ENCODE results near the gene GNRHR.

The GNRHR gene

DNA sequence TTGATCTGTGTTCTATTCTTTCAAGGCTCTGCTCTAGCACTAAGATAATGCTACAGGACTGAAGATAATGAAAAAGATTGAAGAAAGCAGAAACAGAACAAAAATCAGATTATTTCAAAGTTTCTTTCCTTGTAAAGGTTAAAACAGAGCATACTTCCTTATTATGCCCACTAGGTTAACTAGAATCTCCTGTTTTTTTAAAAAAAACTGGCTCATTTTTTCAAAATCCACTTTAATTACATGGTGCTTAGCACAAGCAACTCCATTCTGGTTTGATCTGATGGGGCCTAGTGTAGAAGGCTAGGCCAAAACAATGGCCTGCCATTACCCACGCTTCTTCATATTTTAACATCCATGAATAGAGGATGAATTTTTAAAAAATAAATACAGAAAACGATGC is 52.0 kb downstream of the GNRHR start:
- Mint-ChIP-seq H3K36me3 (ENCODE audit: insufficient read depth) (peaks cover 13% of the 10 kb centered on the region), H3K9me3 (peaks cover 0 to 2% of the 10 kb centered on the region in 2 donors), H3K27me3 (no peaks in the 10 kb centered on the region), H3K4me1 (ENCODE audit: low read depth in 2 of 2) (peaks cover 37 to 65% of the 10 kb centered on the region in 2 donors), H3K27ac (peak overlapping the region in 1 of 2 donors; percentile 96), H3K4me3 (peak overlapping the region; percentile 92 to 95)
- ATAC-seq (replicated peaks) = no peak
- no peak for DNase-seq

DNA sequence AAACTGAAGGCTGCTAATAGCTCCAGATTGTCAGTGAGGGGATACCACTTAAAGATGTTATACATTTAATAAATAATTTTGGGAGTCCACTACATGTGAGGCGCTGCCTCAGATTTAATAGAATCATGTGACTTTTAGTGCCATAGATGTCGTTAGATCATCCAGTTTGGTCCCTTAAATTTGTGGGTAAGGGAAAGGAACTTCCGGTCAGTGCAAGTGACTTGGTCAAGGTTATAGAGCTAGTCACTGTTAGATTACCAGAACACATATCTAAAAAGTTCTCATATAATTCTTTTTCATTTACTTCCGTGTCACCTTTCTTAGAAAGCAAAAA is 52.7 kb downstream of the GNRHR start:
- no peaks in the 10 kb centered on the region for H3K9me3 Mint-ChIP-seq
- no peak for ATAC-seq (replicated peaks)
- peaks cover 17% of the 10 kb centered on the region for H3K36me3 Mint-ChIP-seq (ENCODE audit: insufficient read depth)
- H3K27ac Mint-ChIP-seq = peak overlapping the region; percentile 96
- H3K27me3 Mint-ChIP-seq = no peaks in the 10 kb centered on the region
- peak overlapping the region; percentile 92 to 95 for H3K4me3 Mint-ChIP-seq
- H3K4me1 Mint-ChIP-seq (ENCODE audit: low read depth in 2 of 2) = peaks cover 37 to 65% of the 10 kb centered on the region in 2 donors
- no peak for DNase-seq

DNA sequence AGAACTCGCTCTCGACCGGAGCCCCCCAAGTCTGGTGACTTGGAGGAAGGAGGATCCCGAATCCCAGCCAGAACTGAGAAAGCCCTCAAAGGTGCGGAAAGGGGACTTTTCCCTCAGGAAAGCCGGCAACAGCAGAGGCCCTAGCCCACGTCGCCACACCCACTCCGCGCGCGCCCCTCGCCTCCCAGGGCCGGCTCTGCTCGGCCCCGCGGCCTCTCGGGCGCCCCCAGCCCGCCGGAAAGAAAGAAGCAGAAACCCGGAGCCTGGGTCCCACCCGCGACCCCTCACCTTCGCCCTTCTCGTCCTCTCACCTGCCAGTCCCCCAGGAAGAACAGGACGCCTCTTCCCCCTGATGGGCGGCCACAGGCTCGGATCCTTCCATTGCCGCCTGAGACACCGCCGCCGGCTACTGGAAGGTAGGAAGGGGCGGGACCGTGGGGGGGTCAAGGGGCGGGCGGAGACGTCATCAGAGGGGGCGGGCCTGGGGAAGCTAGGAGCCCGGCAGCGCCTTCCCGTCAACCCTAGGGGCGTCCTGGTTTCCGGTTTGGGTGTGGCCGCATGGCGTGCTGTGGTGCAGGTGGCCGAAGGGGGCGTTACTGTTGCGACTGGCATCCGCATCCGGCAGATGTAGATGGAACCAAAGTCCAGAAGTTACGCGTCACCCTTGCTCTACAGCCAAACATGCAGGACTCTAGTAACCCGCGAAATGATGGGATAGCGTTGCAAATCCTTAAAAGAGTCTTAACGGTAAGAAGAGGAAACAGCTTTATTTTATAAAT is 53.3 kb downstream of the GNRHR start, which contains the start of gene UBA6:
Gene UBA6 (minus strand): TSS at position 418 of the 779 bp plus-strand sequence. CDS start 36 bp downstream, at position 382.
- Mint-ChIP-seq H3K27me3 (no peaks in the 10 kb centered on the region), H3K27ac (peak within 1 kb of the TSS; percentile 96), H3K4me3 (peak within 1 kb of the TSS; percentile 92 to 95), H3K9me3 (no peaks in the 10 kb centered on the region), H3K36me3 (ENCODE audit: insufficient read depth) (peaks cover 20% of the 10 kb centered on the region), H3K4me1 (ENCODE audit: low read depth in 2 of 2) (peaks cover 33 to 65% of the 10 kb centered on the region in 2 donors)
- ATAC-seq (replicated peaks) = peak; percentile 97
- DNase-seq = peak; percentile 86 to 92 (median 89)

DNA sequence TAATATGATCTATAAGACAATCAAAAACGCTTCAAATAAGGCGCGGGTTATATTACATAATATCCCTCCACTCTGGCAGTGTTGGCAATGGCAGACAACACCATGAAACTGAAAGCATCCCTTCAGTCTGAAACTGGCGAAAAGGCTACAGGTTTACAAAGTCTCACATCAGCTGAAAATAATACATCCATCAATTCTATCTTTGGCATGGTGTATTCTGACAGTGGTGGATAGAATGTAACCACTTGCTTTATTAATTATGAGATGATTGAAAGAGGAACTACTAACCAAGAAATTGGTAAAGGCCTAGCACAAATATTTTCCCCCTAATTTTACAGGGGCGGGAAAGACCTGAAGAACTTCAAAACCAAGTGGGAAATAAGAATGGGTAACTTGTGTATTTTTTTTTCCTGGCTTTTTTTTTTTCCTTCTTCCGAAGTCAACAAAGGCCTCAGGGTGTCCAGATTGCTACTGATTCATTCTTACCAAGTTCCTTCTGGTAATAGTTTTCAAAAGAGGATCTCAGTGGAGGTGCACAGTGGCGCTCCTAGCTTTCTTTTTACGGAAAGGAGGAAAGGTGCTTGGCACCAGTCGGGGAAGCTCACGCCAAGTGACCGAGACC is 54.0 kb downstream of the GNRHR start:
- no peak for ATAC-seq (replicated peaks)
- peaks cover 27% of the 10 kb centered on the region for H3K36me3 Mint-ChIP-seq (ENCODE audit: insufficient read depth)
- no peaks in the 10 kb centered on the region for H3K9me3 Mint-ChIP-seq
- peak overlapping the region; percentile 92 to 95 for H3K4me3 Mint-ChIP-seq
- peak overlapping the region; percentile 96 for H3K27ac Mint-ChIP-seq
- peak in 1 of 3 experiments; percentile 10 for DNase-seq
- H3K27me3 Mint-ChIP-seq = no peaks in the 10 kb centered on the region
- peaks cover 29 to 61% of the 10 kb centered on the region in 2 donors for H3K4me1 Mint-ChIP-seq (ENCODE audit: low read depth in 2 of 2)

DNA sequence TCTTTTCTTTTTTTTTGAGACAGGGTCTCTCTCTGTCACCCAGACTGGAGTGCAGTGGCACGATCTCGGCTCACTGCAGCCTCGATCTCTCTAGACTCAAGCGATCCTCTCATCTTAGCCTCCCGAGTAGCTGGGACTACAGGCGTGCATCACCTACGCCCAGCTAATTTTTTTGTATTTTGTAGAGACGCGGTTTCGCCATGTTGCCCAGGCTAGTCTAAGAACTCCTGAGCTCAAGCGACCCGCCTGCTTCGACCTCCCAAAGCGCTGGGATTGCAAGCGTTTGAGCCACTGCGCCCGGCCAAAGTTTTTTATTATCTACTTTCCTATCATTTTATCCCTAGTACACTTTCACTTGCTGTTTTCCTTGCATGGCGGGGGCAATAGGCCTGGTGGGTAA is 54.6 kb downstream of the GNRHR start:
- DNase-seq = no peak

DNA sequence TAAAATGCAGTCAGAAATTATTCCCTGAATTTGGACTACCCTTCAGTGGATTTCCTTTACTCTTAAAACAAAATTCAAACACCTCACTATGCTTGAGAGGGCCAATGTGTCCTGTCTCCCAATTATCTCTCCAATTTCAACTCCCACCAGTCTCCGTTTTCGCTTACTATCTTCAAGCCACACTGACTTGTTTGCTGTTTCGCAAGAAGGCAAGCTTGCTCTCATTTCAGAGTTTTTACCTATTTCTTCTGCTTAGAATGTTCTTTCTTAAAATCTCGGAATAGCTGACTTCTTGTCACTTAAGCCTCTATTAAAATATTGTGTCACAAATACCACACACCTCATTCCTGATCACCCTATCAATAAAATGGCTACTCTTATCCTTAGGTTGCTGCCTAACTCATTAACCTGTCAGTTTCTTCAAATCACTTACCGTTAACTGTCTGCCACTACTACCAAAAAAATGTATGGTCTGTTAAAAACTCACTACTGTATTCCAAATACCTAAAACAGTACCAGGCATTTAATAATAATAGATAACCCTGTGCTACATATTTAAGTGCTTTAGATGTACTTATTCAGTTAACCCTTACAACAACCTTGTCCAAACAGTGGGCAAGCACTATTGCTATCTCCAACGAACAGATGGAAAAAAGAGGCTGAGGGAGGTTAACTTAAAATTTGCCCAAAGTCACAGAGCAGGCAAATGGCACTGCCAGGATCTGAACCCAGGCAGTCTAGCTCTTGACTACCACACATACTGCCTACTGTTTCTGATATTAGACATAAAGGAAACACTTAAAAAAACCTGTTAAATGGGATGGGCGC is 56.1 kb downstream of the GNRHR start:
- peaks cover 23 to 46% of the 10 kb centered on the region in 2 donors for H3K4me1 Mint-ChIP-seq (ENCODE audit: low read depth in 2 of 2)
- no peaks in the 10 kb centered on the region for H3K27me3 Mint-ChIP-seq
- ATAC-seq (replicated peaks) = no peak
- H3K4me3 Mint-ChIP-seq = no peak overlapping the region
- H3K36me3 Mint-ChIP-seq (ENCODE audit: insufficient read depth) = peaks cover 29% of the 10 kb centered on the region
- DNase-seq = no peak
- no peaks in the 10 kb centered on the region for H3K9me3 Mint-ChIP-seq
- peak overlapping the region in 1 of 2 donors; percentile 14 for H3K27ac Mint-ChIP-seq

More for the DNA sequence above, 54.6 kb downstream of the GNRHR start:
- H3K9me3 Mint-ChIP-seq = no peaks in the 10 kb centered on the region
- H3K27me3 Mint-ChIP-seq = no peaks in the 10 kb centered on the region
- H3K36me3 Mint-ChIP-seq (ENCODE audit: insufficient read depth) = peaks cover 29% of the 10 kb centered on the region
- H3K27ac Mint-ChIP-seq = peak overlapping the region; percentile 96
- H3K4me3 Mint-ChIP-seq = peak overlapping the region; percentile 92 to 95
- no peak for ATAC-seq (replicated peaks)
- H3K4me1 Mint-ChIP-seq (ENCODE audit: low read depth in 2 of 2) = peaks cover 27 to 58% of the 10 kb centered on the region in 2 donors

DNA sequence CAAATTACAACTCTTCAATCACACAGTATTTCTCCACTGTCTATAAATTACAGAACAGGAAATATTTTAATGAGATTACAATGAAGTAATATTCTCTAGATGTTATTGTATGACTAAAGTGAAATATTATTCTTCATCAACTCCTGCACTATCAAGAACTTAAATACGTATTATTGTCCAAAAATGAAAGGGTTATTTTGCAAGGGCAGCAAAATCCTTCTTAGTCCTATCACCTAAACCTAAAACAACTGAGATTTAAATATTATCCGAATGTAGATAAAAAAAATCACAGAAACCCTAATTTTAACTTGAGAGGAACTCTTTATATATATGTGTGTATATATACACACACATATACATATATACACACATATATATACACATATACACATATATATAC is 58.1 kb downstream of the GNRHR start:
- Mint-ChIP-seq H3K4me3 (no peak overlapping the region), H3K9me3 (no peaks in the 10 kb centered on the region), H3K27me3 (no peaks in the 10 kb centered on the region), H3K36me3 (ENCODE audit: insufficient read depth) (peaks cover 32% of the 10 kb centered on the region), H3K4me1 (ENCODE audit: low read depth in 2 of 2) (peaks cover 21 to 52% of the 10 kb centered on the region in 2 donors), H3K27ac (no peak overlapping the region)
- DNase-seq = no peak
- no peak for ATAC-seq (replicated peaks)

DNA sequence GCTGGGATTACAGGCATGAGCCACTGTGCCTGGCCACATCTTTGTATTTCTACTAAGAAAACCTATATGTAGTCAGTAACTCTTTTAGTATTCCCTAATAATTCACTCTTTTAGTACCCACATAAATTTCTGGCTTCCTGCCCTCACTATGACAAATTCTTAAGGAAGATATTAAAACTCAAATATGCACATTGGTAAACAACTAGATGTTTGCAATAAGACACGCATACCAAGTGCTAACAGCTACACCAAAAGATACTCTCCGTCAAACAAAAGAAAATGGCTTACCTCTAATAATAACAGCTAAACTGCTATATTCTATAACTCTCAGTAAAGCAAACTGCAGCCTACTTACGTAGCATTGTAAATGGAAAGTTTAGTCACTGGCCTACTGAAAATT is 59.5 kb downstream of the GNRHR start:
- peak overlapping the region; percentile 47 to 69 for H3K27ac Mint-ChIP-seq
- ATAC-seq (replicated peaks) = no peak

DNA sequence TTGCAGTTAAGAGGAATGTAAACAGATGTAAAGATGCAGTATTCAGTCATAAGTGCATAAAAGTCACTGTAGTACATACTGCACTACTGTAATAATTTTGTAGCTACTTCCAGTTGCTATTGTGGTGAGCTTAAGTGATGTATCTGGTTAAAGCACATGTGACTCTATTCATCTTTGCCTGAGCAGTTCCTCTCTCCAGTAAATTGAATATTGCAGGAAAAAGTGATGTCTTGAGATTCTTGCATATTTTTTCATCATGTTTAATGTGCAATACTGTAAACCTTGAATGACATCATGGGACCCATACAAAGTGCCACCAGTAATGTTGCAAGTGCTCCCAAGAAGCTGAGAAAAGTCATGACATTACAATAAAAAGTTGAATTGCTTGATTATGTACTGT is 62.9 kb downstream of the GNRHR start:
- Mint-ChIP-seq H3K4me1 (ENCODE audit: low read depth in 2 of 2) (peaks cover 9 to 42% of the 10 kb centered on the region in 2 donors), H3K4me3 (no peak overlapping the region), H3K36me3 (ENCODE audit: insufficient read depth) (peaks cover 27% of the 10 kb centered on the region), H3K9me3 (no peaks in the 10 kb centered on the region), H3K27me3 (no peaks in the 10 kb centered on the region), H3K27ac (no peak overlapping the region)
- no peak for ATAC-seq (replicated peaks)
- no peak for DNase-seq

More for the DNA sequence above, 59.5 kb downstream of the GNRHR start:
- no peak overlapping the region for H3K4me3 Mint-ChIP-seq
- no peak for DNase-seq
- H3K36me3 Mint-ChIP-seq (ENCODE audit: insufficient read depth) = peaks cover 34% of the 10 kb centered on the region
- H3K9me3 Mint-ChIP-seq = no peaks in the 10 kb centered on the region
- H3K27me3 Mint-ChIP-seq = no peaks in the 10 kb centered on the region
- peaks cover 14 to 55% of the 10 kb centered on the region in 2 donors for H3K4me1 Mint-ChIP-seq (ENCODE audit: low read depth in 2 of 2)
